Breast epithelium (tissue), 3 donors: ENCODE results near the gene B4GALNT3.

Source experiments
- POLR2A ChIP-seq: fragments of 450-650 bp; IDR thresholded peaks from one replicate; pipeline ENCODE4 v1.6.1; 2016; ENCODE audit warnings: antibody characterized with exemption, mild to moderate bottlenecking, moderate library complexity
- TF ChIP-seq, protein P1 (sequence below), 3 donors: fragments of 450-650 bp; IDR thresholded peaks; one replicate each; pipeline ENCODE4 v1.5.1; 2016 to 2017; ENCODE audit warnings: antibody characterized with exemption in 3 of 3, mild to moderate bottlenecking in 3 of 3, moderate library complexity in 3 of 3

DNA sequence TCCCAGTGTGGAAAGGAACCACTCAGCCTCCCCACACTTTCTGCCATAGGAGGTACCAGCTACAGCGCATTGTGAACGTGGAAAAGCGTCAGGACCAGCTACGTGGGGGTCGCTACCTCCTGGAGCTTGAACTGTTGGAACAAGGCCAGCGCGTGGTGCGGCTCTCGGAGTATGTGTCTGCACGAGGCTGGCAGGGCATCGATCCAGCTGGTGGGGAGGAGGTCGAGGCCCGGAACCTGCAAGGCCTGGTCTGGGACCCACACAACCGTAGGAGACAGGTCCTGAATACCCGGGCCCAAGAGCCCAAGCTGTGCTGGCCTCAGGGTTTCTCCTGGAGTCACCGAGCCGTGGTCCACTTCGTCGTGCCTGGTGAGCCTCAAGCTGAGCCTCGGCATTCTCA is 96.8 kb downstream of the B4GALNT3 start:
- no peak for TF ChIP-seq POLR2A
- TF ChIP-seq, protein P1, sequence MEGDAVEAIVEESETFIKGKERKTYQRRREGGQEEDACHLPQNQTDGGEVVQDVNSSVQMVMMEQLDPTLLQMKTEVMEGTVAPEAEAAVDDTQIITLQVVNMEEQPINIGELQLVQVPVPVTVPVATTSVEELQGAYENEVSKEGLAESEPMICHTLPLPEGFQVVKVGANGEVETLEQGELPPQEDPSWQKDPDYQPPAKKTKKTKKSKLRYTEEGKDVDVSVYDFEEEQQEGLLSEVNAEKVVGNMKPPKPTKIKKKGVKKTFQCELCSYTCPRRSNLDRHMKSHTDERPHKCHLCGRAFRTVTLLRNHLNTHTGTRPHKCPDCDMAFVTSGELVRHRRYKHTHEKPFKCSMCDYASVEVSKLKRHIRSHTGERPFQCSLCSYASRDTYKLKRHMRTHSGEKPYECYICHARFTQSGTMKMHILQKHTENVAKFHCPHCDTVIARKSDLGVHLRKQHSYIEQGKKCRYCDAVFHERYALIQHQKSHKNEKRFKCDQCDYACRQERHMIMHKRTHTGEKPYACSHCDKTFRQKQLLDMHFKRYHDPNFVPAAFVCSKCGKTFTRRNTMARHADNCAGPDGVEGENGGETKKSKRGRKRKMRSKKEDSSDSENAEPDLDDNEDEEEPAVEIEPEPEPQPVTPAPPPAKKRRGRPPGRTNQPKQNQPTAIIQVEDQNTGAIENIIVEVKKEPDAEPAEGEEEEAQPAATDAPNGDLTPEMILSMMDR (IDR thresholded peaks at IDR 0.05): no peak
